GM13977 (cell line): ENCODE data around the gene KRT35.

Experiments
- DNase-seq: peaks from one replicate; pipeline ENCODE4 v3.0.0; 2012; ENCODE audit warnings: low spot score
- CTCF ChIP-seq: IDR thresholded peaks from 2 replicates; pipeline ENCODE4 v1.5.1; 2012; ENCODE audit warnings: mild to moderate bottlenecking, control low read depth; ENCODE audit not compliant: insufficient read depth; ENCODE audit errors: extremely low read depth, missing control alignments
- in situ Hi-C: fragments of 300-500 bp; cut with MboI; formaldehyde crosslinking; loops from one replicate; pipeline ENCODE4 v1.12.0; 2022; ENCODE audit warnings: low sequenced_read_pairs, low pct_unique_long_range_greater_than_20kb, mixed read lengths, inconsistent platforms; ENCODE audit not compliant: unreplicated experiment

KRT35 gene

GRCh38 chr17:41518789-41519449, 38.0 kb upstream of the KRT35 start, which contains the start of gene KRT15:
Gene KRT15, minus strand, starts transcription at chr17:41518890. Its CDS starts 63 bp downstream, at chr17:41518827.
- no peak for TF ChIP-seq CTCF
- no peak for DNase-seq
- in situ Hi-C loops = no loop called here

- DNase-seq = no peak
- no peak for TF ChIP-seq CTCF
- in situ Hi-C loops = no loop called here
Measured at GRCh38 chr17:41518031-41518430, 37.1 kb upstream of the KRT35 start.

- DNase-seq = no peak
- in situ Hi-C loops = no loop called here
- no peak for TF ChIP-seq CTCF
Measured at GRCh38 chr17:41516830-41517283, 35.9 kb upstream of the KRT35 start.

- no peak for TF ChIP-seq CTCF
- in situ Hi-C loops = no loop called here
- DNase-seq = no peak
Measured at GRCh38 chr17:41516147-41516829, 35.3 kb upstream of the KRT35 start.

- no peak for DNase-seq
- no peak for TF ChIP-seq CTCF
- in situ Hi-C loops = no loop called here
Measured at GRCh38 chr17:41513168-41513547, 32.2 kb upstream of the KRT35 start.

- no peak for TF ChIP-seq CTCF
- DNase-seq = no peak
- in situ Hi-C loops = no loop called here
Measured at GRCh38 chr17:41512546-41513167, 31.7 kb upstream of the KRT35 start.
